HG02840 (cell line): Measurements from ENCODE around the gene MLLT1.

Experiments
- ATAC-seq: cut with Tn5 transposase; IDR thresholded peaks from one replicate; pipeline ENCODE4 v1.9.1; 2021; ENCODE audit warnings: mild to moderate bottlenecking, moderate library complexity, moderate number of reproducible peaks; ENCODE audit not compliant: unreplicated experiment, low FRiP score

The MLLT1 gene

GRCh38 chr19:6223461-6224307 lies 56.1 kb downstream of the MLLT1 start:
- ATAC-seq = no peak

- ATAC-seq = no peak
Measured at GRCh38 chr19:6222884-6223283, 56.9 kb downstream of the MLLT1 start.

- ATAC-seq = no peak
Measured at GRCh38 chr19:6221878-6222746, 57.7 kb downstream of the MLLT1 start.

- ATAC-seq = no peak
Measured at GRCh38 chr19:6221220-6221877, 58.4 kb downstream of the MLLT1 start.

- no peak for ATAC-seq
Measured at GRCh38 chr19:6220385-6221191, 59.2 kb downstream of the MLLT1 start.

- ATAC-seq = no peak
Measured at GRCh38 chr19:6219586-6220290, 60.0 kb downstream of the MLLT1 start.

- ATAC-seq = no peak
Measured at GRCh38 chr19:6219147-6219525, 60.6 kb downstream of the MLLT1 start.

GRCh38 chr19:6218491-6219146 lies 61.2 kb downstream of the MLLT1 start:
- no peak for ATAC-seq

- no peak for ATAC-seq
Measured at GRCh38 chr19:6217752-6218334, 61.9 kb downstream of the MLLT1 start.

GRCh38 chr19:6216996-6217751 lies 62.6 kb downstream of the MLLT1 start:
- no peak for ATAC-seq

GRCh38 chr19:6216236-6216995 lies 63.4 kb downstream of the MLLT1 start:
- ATAC-seq = no peak

- ATAC-seq = no peak
Measured at GRCh38 chr19:6215701-6216235, 64.0 kb downstream of the MLLT1 start.

GRCh38 chr19:6214881-6215541 lies 64.8 kb downstream of the MLLT1 start:
- no peak for ATAC-seq

GRCh38 chr19:6213696-6214641 lies 65.8 kb downstream of the MLLT1 start:
- no peak for ATAC-seq

GRCh38 chr19:6213266-6213595 lies 66.5 kb downstream of the MLLT1 start:
- no peak for ATAC-seq
